ENCODE data around the gene ABHD4. TPM values are rescaled to one million over a fixed set of nuclear protein-coding genes. Genes with fewer than 3 reads are reported as not detected.
"Not testable (repeated sequence)": the region's sequence is repeated elsewhere in the genome, so short reads cannot be mapped to it uniquely, and the experiment has no call there.

ABHD4 gene
- polyA plus RNA-seq, 4 donors = 11.5 to 38.7 (median 26.6) TPM

DNA sequence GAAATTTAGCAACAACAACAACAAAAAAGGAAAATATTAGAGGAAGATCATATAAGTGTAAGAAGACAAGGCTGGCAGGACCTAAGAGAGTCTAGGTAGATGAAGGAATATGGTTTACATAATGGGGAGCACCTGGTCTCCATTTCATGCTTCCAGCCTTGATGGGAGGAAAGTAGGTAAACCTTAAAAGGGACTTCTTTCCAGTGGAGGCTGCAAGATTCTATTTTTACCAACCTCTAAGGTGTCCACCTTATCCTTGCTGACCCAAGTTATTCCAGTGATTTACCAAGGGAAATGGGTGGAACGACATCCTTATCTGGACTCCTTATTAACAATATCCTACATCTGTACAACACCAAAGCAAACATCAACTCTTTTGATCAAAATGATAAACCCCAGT is 39.1 kb upstream of the ABHD4 start:
- 32 to 55% (median 52%) methylated on average over 1 of the region's 1 CpG for WGBS, 3 donors
- Histone ChIP-seq H3K4me1 (ENCODE audit: control insufficient read depth in 3 of 3, insufficient read depth in 2 of 3, low read depth in 1 of 3, low read length in 2 of 3) (peaks cover 3 to 50% (median 13%) of the 10 kb centered on the region in 3 donors), H3K9me3 (ENCODE audit: control insufficient read depth in 2 of 2, insufficient read depth in 1 of 2, low read depth in 1 of 2, low read length in 1 of 2) (no peaks in the 10 kb centered on the region), H3K36me3 (ENCODE audit: control insufficient read depth in 3 of 3, insufficient read depth in 2 of 3, low read depth in 1 of 3, low read length in 3 of 3) (peaks cover 3 to 5% (median 4%) of the 10 kb centered on the region in 3 donors), H3K27me3 (ENCODE audit: control insufficient read depth in 3 of 3, insufficient read depth in 3 of 3, low read length in 3 of 3) (no peaks in the 10 kb centered on the region), H3K4me3 (ENCODE audit: low read depth in 1 of 3, low read length in 3 of 3) (no peak overlapping the region), H3K27ac (ENCODE audit: low read depth in 1 of 3, low read length in 2 of 3) (peak overlapping the region in 2 of 3 donors; percentile 53 to 90)
- DNase-seq = no peak
- no peak for FAIRE-seq

DNA sequence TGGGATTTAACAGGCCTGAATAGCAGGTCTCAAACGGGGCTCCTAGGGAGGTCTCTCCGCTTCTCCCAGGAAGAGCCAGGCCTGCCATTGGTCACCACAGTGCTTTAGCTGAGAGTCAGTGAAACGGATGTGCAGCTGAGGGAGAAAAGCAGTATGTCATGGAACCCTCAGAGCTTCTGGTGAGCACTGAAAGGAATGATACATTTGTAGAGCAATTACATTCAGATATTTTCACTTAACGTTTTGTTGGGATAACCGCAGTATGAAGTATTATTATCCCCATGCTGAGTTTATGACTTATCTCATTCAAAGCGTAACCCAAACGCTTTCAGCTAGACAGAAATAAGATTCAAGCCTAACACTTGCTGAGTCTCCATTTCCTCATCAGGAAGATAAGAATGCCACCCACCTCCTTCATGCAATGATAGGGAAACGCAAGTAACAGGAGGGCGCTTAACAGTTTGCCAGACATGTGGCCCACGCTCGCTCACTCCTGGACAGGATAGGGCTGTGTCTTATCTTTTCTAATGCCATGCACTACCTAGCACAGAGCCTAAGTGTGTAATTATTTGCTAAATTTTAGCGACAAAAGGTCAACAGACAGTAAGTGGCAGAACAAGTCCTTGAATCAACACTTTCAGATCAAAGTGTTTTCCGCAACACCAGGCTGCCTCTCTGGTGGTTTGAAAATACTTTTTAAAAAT is 37.3 kb upstream of the ABHD4 start:
- H3K27me3 ChIP-seq (ENCODE audit: control insufficient read depth in 3 of 3, insufficient read depth in 3 of 3, low read length in 3 of 3) = no peaks in the 10 kb centered on the region
- DNase-seq = peak; percentile 74 to 85
- 20 to 39% (median 23%) methylated on average over 13 of the region's 13 CpGs for WGBS, 3 donors
- peaks cover 3 to 55% (median 14%) of the 10 kb centered on the region in 3 donors for H3K4me1 ChIP-seq (ENCODE audit: control insufficient read depth in 3 of 3, insufficient read depth in 2 of 3, low read depth in 1 of 3, low read length in 2 of 3)
- no peak for FAIRE-seq
- no peaks in the 10 kb centered on the region for H3K9me3 ChIP-seq (ENCODE audit: control insufficient read depth in 2 of 2, insufficient read depth in 1 of 2, low read depth in 1 of 2, low read length in 1 of 2)
- no peak overlapping the region for H3K4me3 ChIP-seq (ENCODE audit: low read depth in 1 of 3, low read length in 3 of 3)
- H3K36me3 ChIP-seq (ENCODE audit: control insufficient read depth in 3 of 3, insufficient read depth in 2 of 3, low read depth in 1 of 3, low read length in 3 of 3) = peaks cover 3 to 11% (median 9%) of the 10 kb centered on the region in 3 donors
- peak overlapping the region; percentile 53 to 72 (median 70) for H3K27ac ChIP-seq (ENCODE audit: low read depth in 1 of 3, low read length in 2 of 3)

DNA sequence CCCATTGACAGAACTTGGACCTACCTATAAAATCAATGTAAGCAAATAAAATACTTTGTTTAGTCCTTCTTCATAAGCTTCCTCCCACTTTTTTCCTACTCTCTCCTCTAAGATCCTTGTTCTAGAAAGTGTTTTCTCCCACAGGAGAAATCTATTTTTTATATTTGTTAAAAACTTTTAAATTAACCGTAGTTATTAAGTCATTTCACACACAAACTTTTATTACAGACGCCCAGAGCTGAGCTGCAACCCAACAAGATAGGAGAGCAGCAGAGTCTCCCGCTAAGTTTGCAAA is 36.8 kb upstream of the ABHD4 start:
- peaks cover 3 to 51% (median 16%) of the 10 kb centered on the region in 3 donors for H3K4me1 ChIP-seq (ENCODE audit: control insufficient read depth in 3 of 3, insufficient read depth in 2 of 3, low read depth in 1 of 3, low read length in 2 of 3)
- no peak for FAIRE-seq

DNA sequence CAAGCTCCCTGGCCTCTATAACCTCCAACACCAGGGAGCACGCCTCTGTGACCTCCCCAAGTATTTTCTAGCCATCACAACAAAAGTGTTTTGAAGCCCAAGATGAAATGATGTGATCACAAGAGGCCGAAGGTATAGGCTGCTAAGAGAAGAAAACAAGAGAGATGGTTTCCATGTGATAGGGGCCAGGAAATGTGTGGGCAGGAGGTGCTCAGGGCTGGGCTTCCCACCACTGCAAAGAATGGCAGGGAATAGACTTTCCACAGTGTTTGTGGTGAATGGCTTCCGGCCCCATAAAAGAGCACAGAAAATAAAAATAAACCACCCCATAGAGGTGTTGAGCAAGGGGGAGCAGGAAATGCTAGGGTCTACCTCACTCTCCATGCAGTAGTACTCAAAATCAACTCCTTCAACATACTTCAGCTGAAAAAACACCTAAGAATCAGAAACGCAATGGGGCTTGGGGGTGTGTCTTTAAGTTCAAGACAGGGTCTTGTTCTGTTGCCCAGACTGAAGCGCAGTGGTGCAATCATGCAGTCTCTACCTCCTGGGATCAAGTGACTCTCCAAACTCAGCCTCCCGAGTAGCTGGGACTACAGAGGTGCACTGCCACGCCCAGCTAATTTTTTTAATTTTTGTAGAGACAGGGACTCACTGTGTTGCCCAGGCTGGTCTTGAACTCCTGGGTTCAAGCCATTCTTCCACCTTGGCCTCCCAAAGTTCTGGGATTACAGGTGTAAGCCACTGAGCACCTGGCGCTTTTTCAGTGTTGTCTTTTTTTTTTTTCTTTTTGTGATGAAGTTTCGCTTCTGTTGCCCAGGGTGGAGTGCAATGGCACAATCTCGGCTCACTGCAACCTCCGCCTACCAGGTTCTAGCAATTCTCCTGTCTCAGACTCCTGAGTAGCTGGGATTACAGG is 36.2 kb upstream of the ABHD4 start:
- peaks cover 7 to 11% (median 10%) of the 10 kb centered on the region in 3 donors for H3K36me3 ChIP-seq (ENCODE audit: control insufficient read depth in 3 of 3, insufficient read depth in 2 of 3, low read depth in 1 of 3, low read length in 3 of 3)
- DNase-seq = peak; percentile 40 to 63
- no peak overlapping the region for H3K4me3 ChIP-seq (ENCODE audit: low read depth in 1 of 3, low read length in 3 of 3)
- peak overlapping the region; percentile 65 to 86 (median 70) for H3K27ac ChIP-seq (ENCODE audit: low read depth in 1 of 3, low read length in 2 of 3)
- H3K27me3 ChIP-seq (ENCODE audit: control insufficient read depth in 3 of 3, insufficient read depth in 3 of 3, low read length in 3 of 3) = no peaks in the 10 kb centered on the region
- 33 to 43% (median 37%) methylated on average over 11 of the region's 11 CpGs for WGBS, 3 donors
- no peaks in the 10 kb centered on the region for H3K9me3 ChIP-seq (ENCODE audit: control insufficient read depth in 2 of 2, insufficient read depth in 1 of 2, low read depth in 1 of 2, low read length in 1 of 2)
- FAIRE-seq = no peak
- H3K4me1 ChIP-seq (ENCODE audit: control insufficient read depth in 3 of 3, insufficient read depth in 2 of 3, low read depth in 1 of 3, low read length in 2 of 3) = peaks cover 3 to 46% (median 16%) of the 10 kb centered on the region in 3 donors

More for the DNA sequence above, 36.8 kb upstream of the ABHD4 start:
- WGBS, 3 donors = 5 to 32% (median 11%) methylated on average over 3 of the region's 3 CpGs
- no peak for DNase-seq
- Histone ChIP-seq H3K9me3 (ENCODE audit: control insufficient read depth in 2 of 2, insufficient read depth in 1 of 2, low read depth in 1 of 2, low read length in 1 of 2) (no peaks in the 10 kb centered on the region), H3K4me3 (ENCODE audit: low read depth in 1 of 3, low read length in 3 of 3) (no peak overlapping the region), H3K36me3 (ENCODE audit: control insufficient read depth in 3 of 3, insufficient read depth in 2 of 3, low read depth in 1 of 3, low read length in 3 of 3) (peaks cover 5 to 11% (median 10%) of the 10 kb centered on the region in 3 donors), H3K27ac (ENCODE audit: low read depth in 1 of 3, low read length in 2 of 3) (peak overlapping the region; percentile 65 to 86 (median 70)), H3K27me3 (ENCODE audit: control insufficient read depth in 3 of 3, insufficient read depth in 3 of 3, low read length in 3 of 3) (no peaks in the 10 kb centered on the region)

DNA sequence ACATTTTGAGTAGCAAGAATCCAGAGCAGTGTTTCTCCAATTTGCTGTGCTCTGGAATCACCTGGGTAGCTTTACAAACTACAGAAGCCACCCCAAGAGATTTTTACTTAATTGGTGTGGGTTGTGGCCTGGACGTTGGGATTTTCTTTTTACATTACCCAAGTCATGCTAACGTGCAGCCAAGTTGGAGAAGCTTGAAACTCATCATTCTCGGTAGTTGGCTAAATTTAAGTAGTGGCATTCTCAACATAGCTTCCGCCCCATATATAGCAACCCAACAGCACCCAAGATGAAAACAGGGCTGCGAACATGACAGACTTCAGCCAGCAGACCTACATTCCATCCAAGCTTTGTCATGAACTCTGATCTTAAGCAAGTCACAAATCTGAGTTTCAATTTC is 34.1 kb upstream of the ABHD4 start:
- Histone ChIP-seq H3K9me3 (ENCODE audit: control insufficient read depth in 2 of 2, insufficient read depth in 1 of 2, low read depth in 1 of 2, low read length in 1 of 2) (no peaks in the 10 kb centered on the region), H3K4me3 (ENCODE audit: low read depth in 1 of 3, low read length in 3 of 3) (no peak overlapping the region), H3K4me1 (ENCODE audit: control insufficient read depth in 3 of 3, insufficient read depth in 2 of 3, low read depth in 1 of 3, low read length in 2 of 3) (peaks cover 3 to 36% (median 16%) of the 10 kb centered on the region in 3 donors), H3K27me3 (ENCODE audit: control insufficient read depth in 3 of 3, insufficient read depth in 3 of 3, low read length in 3 of 3) (no peaks in the 10 kb centered on the region), H3K36me3 (ENCODE audit: control insufficient read depth in 3 of 3, insufficient read depth in 2 of 3, low read depth in 1 of 3, low read length in 3 of 3) (peaks cover 10 to 14% (median 14%) of the 10 kb centered on the region in 3 donors), H3K27ac (ENCODE audit: low read depth in 1 of 3, low read length in 2 of 3) (peak overlapping the region in 2 of 3 donors; percentile 55 to 75)
- WGBS, 3 donors = 68 to 81% (median 76%) methylated on average over 5 of the region's 5 CpGs
- FAIRE-seq (no peak), DNase-seq (no peak)

DNA sequence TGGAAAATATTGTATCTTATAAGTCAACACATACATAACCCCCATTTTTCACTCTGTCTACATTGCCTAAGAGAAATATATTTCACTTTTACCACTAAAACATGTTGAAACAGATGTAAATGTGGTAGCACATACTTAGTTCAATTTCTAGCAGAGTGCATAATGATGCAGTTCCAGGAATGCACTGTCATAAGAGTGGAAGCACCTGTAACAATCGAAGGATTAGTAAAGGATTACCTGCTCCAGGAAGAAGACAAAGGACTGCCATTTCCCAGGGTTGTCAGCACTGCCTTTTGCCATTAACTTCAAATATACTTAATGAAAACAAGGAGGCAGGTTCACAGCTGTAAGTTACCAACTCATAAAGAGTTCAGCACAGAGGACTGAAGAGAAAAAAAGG is 33.6 kb upstream of the ABHD4 start:
- Histone ChIP-seq H3K4me1 (ENCODE audit: control insufficient read depth in 3 of 3, insufficient read depth in 2 of 3, low read depth in 1 of 3, low read length in 2 of 3) (peaks cover 3 to 32% (median 14%) of the 10 kb centered on the region in 3 donors), H3K9me3 (ENCODE audit: control insufficient read depth in 2 of 2, insufficient read depth in 1 of 2, low read depth in 1 of 2, low read length in 1 of 2) (no peaks in the 10 kb centered on the region), H3K27me3 (ENCODE audit: control insufficient read depth in 3 of 3, insufficient read depth in 3 of 3, low read length in 3 of 3) (no peaks in the 10 kb centered on the region), H3K4me3 (ENCODE audit: low read depth in 1 of 3, low read length in 3 of 3) (no peak overlapping the region), H3K27ac (ENCODE audit: low read depth in 1 of 3, low read length in 2 of 3) (peak overlapping the region in 2 of 3 donors; percentile 15 to 61), H3K36me3 (ENCODE audit: control insufficient read depth in 3 of 3, insufficient read depth in 2 of 3, low read depth in 1 of 3, low read length in 3 of 3) (peaks cover 10 to 17% (median 15%) of the 10 kb centered on the region in 3 donors)
- WGBS, 3 donors = 28 to 58% (median 39%) methylated on average over 1 of the region's 1 CpG
- FAIRE-seq (no peak), DNase-seq (no peak)

DNA sequence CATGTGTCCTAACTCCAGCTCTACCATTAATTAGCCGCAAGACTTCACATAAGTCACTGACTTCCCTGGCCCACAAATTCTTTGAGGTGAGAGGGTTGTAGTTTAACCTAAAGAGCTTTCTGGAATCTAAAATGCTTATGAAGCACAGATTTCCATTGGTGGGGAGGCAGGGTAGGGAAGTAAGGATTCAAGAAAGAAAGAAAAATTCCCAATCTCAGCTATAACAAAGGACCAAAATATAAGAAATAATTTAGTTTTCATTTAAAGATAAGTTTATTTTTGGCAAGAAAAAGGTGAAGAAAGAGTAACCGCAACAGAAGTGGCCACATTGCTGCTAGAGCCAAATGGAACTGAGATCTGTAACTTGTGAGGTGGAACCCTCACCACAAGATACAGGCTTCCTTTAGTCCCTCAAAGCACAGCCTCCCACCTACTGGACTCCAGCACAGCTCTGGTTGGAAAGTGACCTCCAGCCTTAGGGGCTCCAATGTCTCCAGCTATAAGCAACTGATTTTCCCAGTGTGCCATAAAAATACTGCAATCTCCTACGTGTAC is 32.6 kb upstream of the ABHD4 start:
- Histone ChIP-seq H3K27me3 (ENCODE audit: control insufficient read depth in 3 of 3, insufficient read depth in 3 of 3, low read length in 3 of 3) (no peaks in the 10 kb centered on the region), H3K4me3 (ENCODE audit: low read depth in 1 of 3, low read length in 3 of 3) (no peak overlapping the region), H3K36me3 (ENCODE audit: control insufficient read depth in 3 of 3, insufficient read depth in 2 of 3, low read depth in 1 of 3, low read length in 3 of 3) (peaks cover 10 to 17% (median 15%) of the 10 kb centered on the region in 3 donors), H3K4me1 (ENCODE audit: control insufficient read depth in 3 of 3, insufficient read depth in 2 of 3, low read depth in 1 of 3, low read length in 2 of 3) (peaks cover 3 to 25% (median 12%) of the 10 kb centered on the region in 3 donors), H3K9me3 (ENCODE audit: control insufficient read depth in 2 of 2, insufficient read depth in 1 of 2, low read depth in 1 of 2, low read length in 1 of 2) (no peaks in the 10 kb centered on the region), H3K27ac (ENCODE audit: low read depth in 1 of 3, low read length in 2 of 3) (peak overlapping the region in 2 of 3 donors; percentile 27 to 67)
- DNase-seq (no peak), FAIRE-seq (no peak)
- whole genome bisulfite sequencing, 3 donors = 69 to 76% (median 74%) methylated on average over 3 of the region's 3 CpGs

DNA sequence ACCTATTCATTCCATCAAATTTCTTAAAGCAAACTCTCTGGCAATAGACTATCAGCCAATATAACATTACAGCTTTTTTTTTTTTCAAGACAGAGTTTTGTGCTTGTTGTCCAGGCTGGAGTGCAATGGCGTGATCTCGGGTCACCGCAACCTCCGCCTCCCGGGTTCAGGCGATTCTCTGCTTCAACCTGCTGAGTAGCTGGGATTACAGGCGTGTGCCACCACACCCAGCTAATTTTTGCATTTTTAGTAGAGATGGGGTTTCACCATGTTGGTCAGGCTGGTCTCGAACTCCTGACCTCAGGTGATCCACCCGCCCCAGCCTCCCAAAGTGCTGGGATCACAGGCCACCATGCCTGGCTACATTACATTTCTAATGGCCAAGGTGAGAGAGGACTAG is 31.8 kb upstream of the ABHD4 start:
- not testable (repeated sequence) for H3K9me3 ChIP-seq (ENCODE audit: control insufficient read depth in 2 of 2, insufficient read depth in 1 of 2, low read depth in 1 of 2, low read length in 1 of 2); FAIRE-seq; H3K4me3 ChIP-seq (ENCODE audit: low read depth in 1 of 3, low read length in 3 of 3); H3K27me3 ChIP-seq (ENCODE audit: control insufficient read depth in 3 of 3, insufficient read depth in 3 of 3, low read length in 3 of 3); DNase-seq
- Histone ChIP-seq H3K4me1 (ENCODE audit: control insufficient read depth in 3 of 3, insufficient read depth in 2 of 3, low read depth in 1 of 3, low read length in 2 of 3) (peaks cover 3 to 22% (median 12%) of the 10 kb centered on the region in 3 donors), H3K27ac (ENCODE audit: low read depth in 1 of 3, low read length in 2 of 3) (peak overlapping the region in 2 of 3 donors; percentile 9 to 64), H3K36me3 (ENCODE audit: control insufficient read depth in 3 of 3, insufficient read depth in 2 of 3, low read depth in 1 of 3, low read length in 3 of 3) (peaks cover 10 to 23% (median 16%) of the 10 kb centered on the region in 3 donors)
- WGBS, 3 donors = 64 to 91% (median 77%) methylated on average over 9 of the region's 9 CpGs

Data from small intestine (tissue), 7 donors.